Astrocyte (in vitro differentiated cells and primary cell): ENCODE results near the gene HMX1. TPM values are rescaled to one million over a fixed set of nuclear protein-coding genes. Genes with fewer than 3 reads are reported as not detected.

Experiments
- DNase-seq: peaks from one replicate; pipeline ENCODE4 v3.0.0-alpha.2; 2010; ENCODE audit warnings: low read depth
- FAIRE-seq: peaks from 2 replicates; lab custom pipeline; 2011; peaks lifted over from hg19 to GRCh38; lab: Jason Lieb, UNC
- H2AFZ ChIP-seq: 2 replicates; pipeline ENCODE4 v1.6.0; 2012; ENCODE audit warnings: low read depth, low read length, inconsistent platforms
- H3K27ac ChIP-seq: 2 replicates; pipeline ENCODE4 v1.5.1; 2011; ENCODE audit warnings: low read depth, low read length, inconsistent platforms
- H3K27me3 ChIP-seq: 2 replicates; pipeline ENCODE4 v1.6.0; 2011; ENCODE audit warnings: low read length, inconsistent platforms; ENCODE audit not compliant: insufficient read depth
- H3K36me3 ChIP-seq: 2 replicates; pipeline ENCODE4 v1.5.1; 2011; ENCODE audit warnings: low read length, inconsistent platforms; ENCODE audit not compliant: insufficient read depth
- H3K4me1 ChIP-seq: 2 replicates; pipeline ENCODE4 v1.5.1; 2011; ENCODE audit warnings: low read length, inconsistent platforms; ENCODE audit not compliant: insufficient read depth
- H3K4me2 ChIP-seq: 2 replicates; pipeline ENCODE4 v1.6.0; 2012; ENCODE audit warnings: low read length, inconsistent platforms
- H3K4me3 ChIP-seq: 2 replicates; pipeline ENCODE4 v1.5.1; 2011; ENCODE audit warnings: low read depth, mild to moderate bottlenecking, low read length, inconsistent platforms; ENCODE audit not compliant: insufficient read depth
- H3K79me2 ChIP-seq: 2 replicates; pipeline ENCODE4 v1.6.0; 2012; ENCODE audit warnings: mild to moderate bottlenecking, low read length, inconsistent platforms; ENCODE audit not compliant: insufficient read depth
- H3K9ac ChIP-seq: 2 replicates; pipeline ENCODE4 v1.6.0; 2012; ENCODE audit warnings: mild to moderate bottlenecking, low read length, inconsistent platforms
- H3K9me3 ChIP-seq: 2 replicates; pipeline ENCODE4 v1.5.1; 2012; ENCODE audit warnings: low read depth, mild to moderate bottlenecking, low read length, inconsistent platforms; ENCODE audit not compliant: insufficient read depth
- H4K20me1 ChIP-seq: 2 replicates; pipeline ENCODE4 v1.6.0; 2012; ENCODE audit warnings: low read length, inconsistent platforms; ENCODE audit not compliant: insufficient read depth
- H3K27ac Mint-ChIP-seq: one replicate; pipeline ENCODE4 v1.8.0; 2021; ENCODE audit warnings: mild to moderate bottlenecking, mixed read lengths; ENCODE audit not compliant: unreplicated experiment
- H3K27me3 Mint-ChIP-seq: one replicate; pipeline ENCODE4 v1.8.0; 2021; ENCODE audit warnings: low read depth, mixed read lengths; ENCODE audit not compliant: unreplicated experiment
- H3K36me3 Mint-ChIP-seq: one replicate; pipeline ENCODE4 v1.8.0; 2021; ENCODE audit warnings: low read depth, mixed read lengths; ENCODE audit not compliant: unreplicated experiment
- H3K4me1 Mint-ChIP-seq: one replicate; pipeline ENCODE4 v1.8.0; 2021; ENCODE audit warnings: low read depth, mixed read lengths; ENCODE audit not compliant: unreplicated experiment
- H3K4me3 Mint-ChIP-seq: one replicate; pipeline ENCODE4 v1.8.0; 2021; ENCODE audit warnings: mild to moderate bottlenecking, moderate library complexity, mixed read lengths; ENCODE audit not compliant: unreplicated experiment
- H3K9me3 Mint-ChIP-seq: one replicate; pipeline ENCODE4 v1.8.0; 2021; ENCODE audit warnings: mild to moderate bottlenecking, mixed read lengths; ENCODE audit not compliant: unreplicated experiment
- EZH2 ChIP-seq: IDR thresholded peaks from 2 replicates; pipeline ENCODE4 v1.6.1; 2012; ENCODE audit warnings: mild to moderate bottlenecking, low read length, inconsistent platforms; ENCODE audit not compliant: insufficient read depth
- total RNA-seq: library from RNA; stranded (reverse); gene quantifications from 2 replicates; pipeline ENCODE4 v1.2.1, GENCODE V29; 2021
- TF ChIP-seq, protein P1 (sequence below): IDR thresholded peaks from 2 replicates; pipeline ENCODE4 v1.5.1; 2011; ENCODE audit warnings: low read depth, mild to moderate bottlenecking, inconsistent platforms, low read length, moderate library complexity; ENCODE audit not compliant: insufficient read depth

HMX1 gene
- total RNA-seq, 1 donor from 2014 or later: 0.25 TPM

DNA sequence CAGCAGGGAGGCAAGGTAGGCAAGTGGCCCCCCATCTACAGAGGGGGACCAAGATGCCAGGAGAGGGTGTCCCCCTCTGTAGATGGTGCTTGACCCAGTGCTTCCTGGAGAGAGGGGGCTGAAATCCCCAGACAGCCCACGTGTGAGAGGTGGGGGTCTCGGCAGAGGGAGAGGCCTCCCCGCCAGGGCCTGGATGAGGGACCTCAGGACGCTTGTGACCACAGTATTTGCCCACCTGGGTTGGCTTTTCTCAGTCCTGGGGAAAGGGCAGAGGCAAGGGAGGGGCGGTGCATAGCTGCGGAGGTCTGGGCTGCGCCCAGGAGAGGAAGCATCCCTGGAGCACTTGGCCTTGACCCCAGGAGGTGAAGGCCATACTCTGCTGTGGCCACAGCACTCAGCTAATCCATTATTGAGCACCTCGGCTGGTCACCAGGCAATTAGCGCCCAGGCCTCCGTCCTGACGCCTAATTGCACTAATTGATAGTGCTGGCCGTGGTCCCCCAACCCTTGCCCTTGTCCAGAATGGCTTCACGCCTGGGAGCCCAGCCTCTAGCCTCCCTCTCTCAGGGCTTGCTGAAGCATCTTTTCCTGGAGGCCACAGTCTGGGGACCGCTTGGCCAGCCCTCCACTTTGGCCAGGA is 30.7 kb downstream of the HMX1 start:
- Mint-ChIP-seq H3K9me3 (peaks cover 11% of the 10 kb centered on the region), H3K36me3 (no peaks in the 10 kb centered on the region), H3K27me3 (peaks cover 43% of the 10 kb centered on the region), H3K4me1 (no peaks in the 10 kb centered on the region), H3K4me3 (no peak overlapping the region), H3K27ac (no peak overlapping the region)
- TF ChIP-seq EZH2: no peak
- TF ChIP-seq, protein P1, sequence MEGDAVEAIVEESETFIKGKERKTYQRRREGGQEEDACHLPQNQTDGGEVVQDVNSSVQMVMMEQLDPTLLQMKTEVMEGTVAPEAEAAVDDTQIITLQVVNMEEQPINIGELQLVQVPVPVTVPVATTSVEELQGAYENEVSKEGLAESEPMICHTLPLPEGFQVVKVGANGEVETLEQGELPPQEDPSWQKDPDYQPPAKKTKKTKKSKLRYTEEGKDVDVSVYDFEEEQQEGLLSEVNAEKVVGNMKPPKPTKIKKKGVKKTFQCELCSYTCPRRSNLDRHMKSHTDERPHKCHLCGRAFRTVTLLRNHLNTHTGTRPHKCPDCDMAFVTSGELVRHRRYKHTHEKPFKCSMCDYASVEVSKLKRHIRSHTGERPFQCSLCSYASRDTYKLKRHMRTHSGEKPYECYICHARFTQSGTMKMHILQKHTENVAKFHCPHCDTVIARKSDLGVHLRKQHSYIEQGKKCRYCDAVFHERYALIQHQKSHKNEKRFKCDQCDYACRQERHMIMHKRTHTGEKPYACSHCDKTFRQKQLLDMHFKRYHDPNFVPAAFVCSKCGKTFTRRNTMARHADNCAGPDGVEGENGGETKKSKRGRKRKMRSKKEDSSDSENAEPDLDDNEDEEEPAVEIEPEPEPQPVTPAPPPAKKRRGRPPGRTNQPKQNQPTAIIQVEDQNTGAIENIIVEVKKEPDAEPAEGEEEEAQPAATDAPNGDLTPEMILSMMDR: no peak
- H3K79me2 ChIP-seq: no peaks in the 10 kb centered on the region
- H3K27me3 ChIP-seq: no peaks in the 10 kb centered on the region
- no peak overlapping the region for H2AFZ ChIP-seq
- H4K20me1 ChIP-seq: no peaks in the 10 kb centered on the region
- DNase-seq: no peak
- H3K9ac ChIP-seq: no peak overlapping the region
- no peaks in the 10 kb centered on the region for H3K4me1 ChIP-seq
- FAIRE-seq: no peak
- no peak overlapping the region for H3K4me2 ChIP-seq
- peaks cover 18% of the 10 kb centered on the region for H3K9me3 ChIP-seq
- H3K36me3 ChIP-seq: no peaks in the 10 kb centered on the region
- no peak overlapping the region for H3K27ac ChIP-seq
- H3K4me3 ChIP-seq: no peak overlapping the region

DNA sequence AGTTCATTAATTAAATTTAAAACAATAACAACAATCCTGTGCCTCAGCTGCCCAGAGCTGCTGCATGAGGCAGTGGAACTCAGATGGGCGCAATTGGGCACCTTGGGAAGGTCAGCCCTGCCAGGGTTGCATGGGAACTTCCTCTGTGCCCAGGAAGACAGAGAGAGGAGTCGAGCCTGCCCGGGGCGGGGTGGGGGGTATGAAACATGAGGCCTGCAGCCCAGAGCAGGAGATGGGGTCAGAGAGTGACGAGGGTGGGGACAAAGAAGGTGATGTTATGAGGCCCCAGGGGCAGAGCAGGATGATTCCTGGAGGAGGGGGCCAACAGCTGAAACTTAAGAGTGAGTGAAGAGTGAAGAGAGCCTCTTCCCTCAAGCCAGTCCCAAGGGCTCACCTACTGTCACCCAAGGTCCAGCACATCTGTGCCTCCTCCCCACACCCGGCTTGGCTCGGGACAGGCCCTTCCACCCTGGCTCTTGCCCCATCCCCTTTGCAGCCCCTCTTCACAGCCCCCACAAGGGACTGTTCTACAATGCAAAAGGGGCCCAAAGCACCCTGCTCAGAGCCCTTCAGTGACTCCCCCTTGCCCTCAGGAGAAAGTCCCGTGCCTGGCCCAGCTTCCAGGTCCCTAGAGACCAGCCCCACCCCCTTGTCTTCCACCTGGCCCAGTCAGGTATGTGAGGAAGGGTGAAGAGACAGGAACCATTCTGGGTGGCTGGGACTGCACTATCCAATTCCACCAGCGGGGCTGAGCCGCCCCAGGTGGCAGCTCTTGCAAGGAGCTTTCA is 31.4 kb downstream of the HMX1 start:
- no peak overlapping the region for H3K27ac Mint-ChIP-seq
- no peak overlapping the region for H3K4me3 Mint-ChIP-seq
- DNase-seq (no peak), FAIRE-seq (no peak)
- Histone ChIP-seq H3K9ac (no peak overlapping the region), H3K9me3 (peaks cover 18% of the 10 kb centered on the region), H4K20me1 (no peaks in the 10 kb centered on the region), H3K27me3 (no peaks in the 10 kb centered on the region), H3K4me1 (no peaks in the 10 kb centered on the region), H3K36me3 (no peaks in the 10 kb centered on the region), H3K79me2 (no peaks in the 10 kb centered on the region), H2AFZ (no peak overlapping the region), H3K4me3 (no peak overlapping the region), H3K27ac (no peak overlapping the region), H3K4me2 (no peak overlapping the region)
- H3K9me3 Mint-ChIP-seq: peaks cover 11% of the 10 kb centered on the region
- peaks cover 2% of the 10 kb centered on the region for H3K36me3 Mint-ChIP-seq
- peaks cover 37% of the 10 kb centered on the region for H3K27me3 Mint-ChIP-seq
- no peaks in the 10 kb centered on the region for H3K4me1 Mint-ChIP-seq
- TF ChIP-seq, protein P1: no peak
- TF ChIP-seq EZH2: no peak

DNA sequence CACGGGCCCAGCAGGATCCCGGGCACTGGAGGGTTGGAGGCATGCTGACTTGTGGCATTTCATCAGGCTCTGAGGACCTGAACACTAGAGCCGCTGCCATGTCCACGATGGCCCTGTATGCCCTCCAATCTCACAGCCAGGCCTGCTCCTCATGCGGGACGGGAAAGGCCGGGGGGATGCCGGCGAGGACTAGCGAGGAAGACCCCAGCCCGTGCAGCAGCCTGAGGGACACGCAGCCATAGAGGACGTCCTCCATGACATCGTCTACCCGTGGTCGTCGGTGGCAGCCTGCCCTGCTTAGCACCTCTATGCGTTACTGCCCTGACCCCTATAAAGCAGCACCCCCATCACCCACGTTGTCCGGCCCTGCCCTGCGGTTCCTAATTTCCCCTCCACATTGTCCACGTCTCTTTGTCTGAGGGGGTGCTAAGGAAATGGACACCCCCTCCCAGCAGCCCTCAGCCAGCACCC is 32.6 kb downstream of the HMX1 start:
- Histone ChIP-seq H3K9ac (no peak overlapping the region), H3K9me3 (peaks cover 18% of the 10 kb centered on the region), H4K20me1 (no peaks in the 10 kb centered on the region), H3K4me1 (no peaks in the 10 kb centered on the region), H3K79me2 (no peaks in the 10 kb centered on the region), H3K27ac (no peak overlapping the region), H3K36me3 (no peaks in the 10 kb centered on the region), H3K4me3 (no peak overlapping the region), H2AFZ (no peak overlapping the region), H3K4me2 (no peak overlapping the region), H3K27me3 (no peaks in the 10 kb centered on the region)
- no peak for DNase-seq
- Mint-ChIP-seq H3K9me3 (peaks cover 11% of the 10 kb centered on the region), H3K27me3 (peaks cover 39% of the 10 kb centered on the region), H3K36me3 (peaks cover 2% of the 10 kb centered on the region), H3K27ac (no peak overlapping the region), H3K4me3 (no peak overlapping the region), H3K4me1 (no peaks in the 10 kb centered on the region)
- FAIRE-seq: no peak
- TF ChIP-seq, protein P1: no peak
- TF ChIP-seq EZH2: no peak
